Astrocyte (in vitro differentiated cells and primary cell): ENCODE data around the gene EXD3.

Experiments
- EZH2 ChIP-seq: IDR thresholded peaks from 2 replicates; pipeline ENCODE4 v1.6.1; 2012; ENCODE audit warnings: mild to moderate bottlenecking, low read length, inconsistent platforms; ENCODE audit not compliant: insufficient read depth
- TF ChIP-seq, protein P1 (sequence below): IDR thresholded peaks from 2 replicates; pipeline ENCODE4 v1.5.1; 2011; ENCODE audit warnings: low read depth, mild to moderate bottlenecking, inconsistent platforms, low read length, moderate library complexity; ENCODE audit not compliant: insufficient read depth

DNA sequence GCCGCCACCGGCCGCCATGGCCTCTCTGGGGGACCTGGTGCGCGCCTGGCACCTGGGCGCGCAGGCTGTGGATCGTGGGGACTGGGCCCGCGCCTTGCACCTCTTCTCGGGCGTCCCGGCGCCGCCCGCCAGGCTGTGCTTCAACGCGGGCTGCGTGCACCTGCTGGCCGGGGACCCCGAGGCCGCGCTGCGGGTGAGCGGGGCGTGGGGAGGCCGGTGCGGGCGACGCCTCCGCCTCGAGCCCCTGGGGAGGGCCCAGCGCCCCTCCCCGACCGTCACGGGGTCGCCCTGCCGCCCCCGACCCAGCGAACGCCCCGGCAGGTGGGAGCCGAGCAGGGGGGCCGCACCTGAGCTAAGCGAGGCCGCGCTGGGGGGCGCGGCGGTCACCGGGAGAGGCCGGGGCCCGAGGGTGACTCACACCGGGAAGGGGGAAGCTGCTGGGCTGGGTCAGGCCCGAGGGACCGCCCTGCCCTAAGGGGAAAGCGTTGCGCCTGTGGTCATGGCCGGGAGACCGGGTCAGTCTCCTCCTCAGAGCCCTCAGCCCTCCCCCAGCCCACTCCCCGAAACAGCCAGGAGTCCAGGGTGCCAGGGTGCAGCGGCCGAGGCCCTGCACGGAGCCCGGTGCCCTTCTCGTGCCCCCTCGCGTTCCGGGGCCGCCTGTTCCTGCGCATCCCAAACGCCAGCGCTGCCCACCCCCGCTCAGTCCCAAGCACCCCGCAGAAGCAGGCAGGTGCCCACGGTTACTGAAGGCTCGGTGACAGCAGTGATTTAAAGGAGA lies 741 bp upstream of the EXD3 start:
- TF ChIP-seq, protein P1, sequence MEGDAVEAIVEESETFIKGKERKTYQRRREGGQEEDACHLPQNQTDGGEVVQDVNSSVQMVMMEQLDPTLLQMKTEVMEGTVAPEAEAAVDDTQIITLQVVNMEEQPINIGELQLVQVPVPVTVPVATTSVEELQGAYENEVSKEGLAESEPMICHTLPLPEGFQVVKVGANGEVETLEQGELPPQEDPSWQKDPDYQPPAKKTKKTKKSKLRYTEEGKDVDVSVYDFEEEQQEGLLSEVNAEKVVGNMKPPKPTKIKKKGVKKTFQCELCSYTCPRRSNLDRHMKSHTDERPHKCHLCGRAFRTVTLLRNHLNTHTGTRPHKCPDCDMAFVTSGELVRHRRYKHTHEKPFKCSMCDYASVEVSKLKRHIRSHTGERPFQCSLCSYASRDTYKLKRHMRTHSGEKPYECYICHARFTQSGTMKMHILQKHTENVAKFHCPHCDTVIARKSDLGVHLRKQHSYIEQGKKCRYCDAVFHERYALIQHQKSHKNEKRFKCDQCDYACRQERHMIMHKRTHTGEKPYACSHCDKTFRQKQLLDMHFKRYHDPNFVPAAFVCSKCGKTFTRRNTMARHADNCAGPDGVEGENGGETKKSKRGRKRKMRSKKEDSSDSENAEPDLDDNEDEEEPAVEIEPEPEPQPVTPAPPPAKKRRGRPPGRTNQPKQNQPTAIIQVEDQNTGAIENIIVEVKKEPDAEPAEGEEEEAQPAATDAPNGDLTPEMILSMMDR = no peak
- no peak for TF ChIP-seq EZH2
